ENCODE results near the gene CD38. TPM values are rescaled to one million over a fixed set of nuclear protein-coding genes. Genes with fewer than 3 reads are reported as not detected.
"Not testable (repeated sequence)": the region's sequence is repeated elsewhere in the genome, so short reads cannot be mapped to it uniquely, and the experiment has no call there.

CD38 gene
- 0.19 and 0.64 TPM in 2 replicates for total RNA-seq (ENCODE audit: low replicate concordance)

GRCh38 chr4:15778289-15779241, at the start of gene CD38:
Gene CD38, plus strand, starts transcription at chr4:15778328. Its CDS starts 87 bp downstream, at chr4:15778415.
- H4K20me1 ChIP-seq (ENCODE audit: low read depth): no peaks in the 10 kb centered on the region
- peak within 1 kb of the TSS; percentile 93 for H3K4me2 ChIP-seq
- H3F3A ChIP-seq (ENCODE audit: low read depth): no peaks in the 10 kb centered on the region
- TF ChIP-seq CTCF (IDR thresholded peaks at IDR 0.05) (no peak), EZH2 (IDR thresholded peaks at IDR 0.05) (peak; percentile 81), EZH2phosphoT487 (IDR thresholded peaks at IDR 0.05) (peak; percentile 66)
- no peaks in the 10 kb centered on the region for H3K79me2 ChIP-seq (ENCODE audit: low read depth)
- no peak within 1 kb of the TSS for H3K27ac ChIP-seq
- H3K9me3 ChIP-seq (ENCODE audit: low read depth): no peaks in the 10 kb centered on the region
- Mint-ChIP-seq H3K36me3 (no peaks in the 10 kb centered on the region), H3K4me1 (peaks cover 9% of the 10 kb centered on the region), H3K4me3 (peak within 1 kb of the TSS; percentile 87), H3K27me3 (ENCODE audit: insufficient read depth, low read depth) (peaks cover 28% of the 10 kb centered on the region), H3K27ac (no peak within 1 kb of the TSS), H3K9me3 (no peaks in the 10 kb centered on the region)
- H3K9ac ChIP-seq: no peak within 1 kb of the TSS
- no peaks in the 10 kb centered on the region for H3K36me3 ChIP-seq
- peak within 1 kb of the TSS; percentile 58 for H2AFZ ChIP-seq (replicated peaks)
- peak; percentile 55 for DNase-seq (ENCODE audit: low spot score)
- peaks cover 70% of the 10 kb centered on the region for H3K27me3 ChIP-seq
- no peaks in the 10 kb centered on the region for H3K4me1 ChIP-seq
- H3K4me3 ChIP-seq: peak within 1 kb of the TSS; percentile 56

- no peaks in the 10 kb centered on the region for H3K4me1 ChIP-seq
- no peak overlapping the region for H3K9ac ChIP-seq
- H3K9me3 ChIP-seq (ENCODE audit: low read depth): no peaks in the 10 kb centered on the region
- peak; percentile 63 for DNase-seq (ENCODE audit: low spot score)
- H3K27me3 ChIP-seq: no peaks in the 10 kb centered on the region
- no peak overlapping the region for H3K4me3 Mint-ChIP-seq
- TF ChIP-seq EZH2 (IDR thresholded peaks at IDR 0.05) (no peak), CTCF (IDR thresholded peaks at IDR 0.05) (peak; percentile 81)
- no peaks in the 10 kb centered on the region for H3F3A ChIP-seq (ENCODE audit: low read depth)
- H3K36me3 ChIP-seq: no peaks in the 10 kb centered on the region
- H4K20me1 ChIP-seq (ENCODE audit: low read depth): no peaks in the 10 kb centered on the region
- H3K27ac Mint-ChIP-seq: no peak overlapping the region
- H3K4me3 ChIP-seq: no peak overlapping the region
- H2AFZ ChIP-seq (replicated peaks): peak overlapping the region; percentile 40
- H3K9me3 Mint-ChIP-seq: peaks cover 3% of the 10 kb centered on the region
- H3K79me2 ChIP-seq (ENCODE audit: low read depth): no peaks in the 10 kb centered on the region
- no peaks in the 10 kb centered on the region for H3K4me1 Mint-ChIP-seq
- H3K4me2 ChIP-seq: no peak overlapping the region
- H3K27ac ChIP-seq: no peak overlapping the region
- no peaks in the 10 kb centered on the region for H3K27me3 Mint-ChIP-seq (ENCODE audit: insufficient read depth, low read depth)
- H3K36me3 Mint-ChIP-seq: no peaks in the 10 kb centered on the region
Observed at GRCh38 chr4:15729910-15730533, 48.1 kb upstream of the CD38 start.

GRCh38 chr4:15733061-15733460, 45.1 kb upstream of the CD38 start:
- not testable (repeated sequence) for H3K4me1 Mint-ChIP-seq; H3K36me3 ChIP-seq; H2AFZ ChIP-seq (replicated peaks); H4K20me1 ChIP-seq (ENCODE audit: low read depth); H3K9ac ChIP-seq; H3K9me3 Mint-ChIP-seq; H3K4me1 ChIP-seq; DNase-seq (ENCODE audit: low spot score); H3K36me3 Mint-ChIP-seq; H3K79me2 ChIP-seq (ENCODE audit: low read depth); H3K27me3 Mint-ChIP-seq (ENCODE audit: insufficient read depth, low read depth); H3K4me2 ChIP-seq; H3K4me3 Mint-ChIP-seq; H3K4me3 ChIP-seq; H3K27ac ChIP-seq; H3K9me3 ChIP-seq (ENCODE audit: low read depth); H3K27ac Mint-ChIP-seq; H3F3A ChIP-seq (ENCODE audit: low read depth); H3K27me3 ChIP-seq

Measured in neural progenitor cell (in vitro differentiated cells).